A549 (cell line): ENCODE results near the gene TNK1.

Source experiments
- CEBPB ChIP-seq, 2 experiments: fragments of >200 bp in 1 of 2; sonication (Bioruptor Twin) in 1 of 2; formaldehyde crosslinking in 1 of 2; IDR thresholded peaks; 2 replicates each; pipeline ENCODE4 v1.6.1; 2012 to 2016
- CHD2 ChIP-seq: fragments of 150-350 bp; IDR thresholded peaks from 2 replicates; pipeline ENCODE4 v1.6.1; 2014; ENCODE audit warnings: low read length; ENCODE audit not compliant: partially characterized antibody
- EHMT2 ChIP-seq: fragments of 200-600 bp; sonication (generic); IDR thresholded peaks from 2 replicates; pipeline ENCODE4 v1.6.1; 2016; ENCODE audit warnings: antibody characterized with exemption, low read depth, mild to moderate bottlenecking, moderate library complexity
- EP300 ChIP-seq, 2 experiments: fragments of >200 bp; sonication (Bioruptor Twin); formaldehyde crosslinking; IDR thresholded peaks; 2 replicates in 1 of 2; 3 replicates in 1 of 2; pipeline ENCODE4 v1.6.1; 2016 to 2017
- ESRRA ChIP-seq: fragments of 150-350 bp; IDR thresholded peaks from 2 replicates; pipeline ENCODE4 v1.6.1; 2014; ENCODE audit warnings: mild to moderate bottlenecking, low read length, borderline replicate concordance
- JUN ChIP-seq, 2 experiments: fragments of >200 bp; sonication (Bioruptor Twin); formaldehyde crosslinking; IDR thresholded peaks; 2 replicates in 1 of 2; 3 replicates in 1 of 2; pipeline ENCODE4 v1.6.1; 2016 to 2017
- KDM1A ChIP-seq: fragments of 200-600 bp; sonication (generic); IDR thresholded peaks from 2 replicates; pipeline ENCODE4 v1.6.1; 2016; ENCODE audit warnings: low read depth, mild to moderate bottlenecking
- KDM5A ChIP-seq: fragments of 200-600 bp; sonication (generic); IDR thresholded peaks from 2 replicates; pipeline ENCODE4 v1.6.1; 2016; ENCODE audit warnings: antibody characterized with exemption, mild to moderate bottlenecking
- MAFK ChIP-seq: fragments of 450-650 bp; IDR thresholded peaks from 2 replicates; pipeline ENCODE4 v1.6.1; 2014; ENCODE audit not compliant: partially characterized antibody
- POLR2A ChIP-seq: IDR thresholded peaks from 2 replicates; pipeline ENCODE4 v1.6.1; 2012; ENCODE audit warnings: mild to moderate bottlenecking, low read length
- RAD21 ChIP-seq, 2 experiments: fragments of >200 bp in 1 of 2; sonication (Bioruptor Twin) in 1 of 2; formaldehyde crosslinking in 1 of 2; IDR thresholded peaks in 1 of 2; conservative IDR thresholded peaks in 1 of 2; 2 replicates in 1 of 2; 3 replicates in 1 of 2; pipeline ENCODE4 v1.6.1; 2012 to 2018; ENCODE audit warnings: inconsistent platforms in 1 of 2
- RNF2 ChIP-seq: fragments of 200-600 bp; sonication (generic); IDR thresholded peaks from 2 replicates; pipeline ENCODE4 v1.6.1; 2016; ENCODE audit warnings: low read depth, mild to moderate bottlenecking, antibody characterized with exemption, moderate library complexity, borderline replicate concordance
- ZFP36 ChIP-seq: fragments of 450-650 bp; IDR thresholded peaks from 2 replicates; pipeline ENCODE4 v1.6.1; 2014; ENCODE audit warnings: borderline replicate concordance; ENCODE audit not compliant: partially characterized antibody
- TF ChIP-seq, protein P1 (sequence below): fragments of 150-350 bp; IDR thresholded peaks from 2 replicates; pipeline ENCODE4 v1.6.1; 2014; ENCODE audit warnings: low read depth, mild to moderate bottlenecking, low read length

GRCh38 chr17:7396147-7396546, 15.3 kb downstream of the TNK1 start:
- TF ChIP-seq ESRRA (no peak), RNF2 (no peak), RAD21 (conservative IDR thresholded peaks at IDR 0.05 in 1 of 2, IDR thresholded peaks at IDR 0.05 in 1 of 2) (no peak), CHD2 (no peak), ZFP36 (no peak), POLR2A (no peak; the same call in 1 of the 2 replicates), EHMT2 (no peak), MAFK (no peak), JUN (IDR thresholded peaks at IDR 0.05) (no peak), KDM1A (no peak), CEBPB (IDR thresholded peaks at IDR 0.05) (no peak), KDM5A (no peak), EP300 (IDR thresholded peaks at IDR 0.05) (no peak)
- TF ChIP-seq, protein P1, sequence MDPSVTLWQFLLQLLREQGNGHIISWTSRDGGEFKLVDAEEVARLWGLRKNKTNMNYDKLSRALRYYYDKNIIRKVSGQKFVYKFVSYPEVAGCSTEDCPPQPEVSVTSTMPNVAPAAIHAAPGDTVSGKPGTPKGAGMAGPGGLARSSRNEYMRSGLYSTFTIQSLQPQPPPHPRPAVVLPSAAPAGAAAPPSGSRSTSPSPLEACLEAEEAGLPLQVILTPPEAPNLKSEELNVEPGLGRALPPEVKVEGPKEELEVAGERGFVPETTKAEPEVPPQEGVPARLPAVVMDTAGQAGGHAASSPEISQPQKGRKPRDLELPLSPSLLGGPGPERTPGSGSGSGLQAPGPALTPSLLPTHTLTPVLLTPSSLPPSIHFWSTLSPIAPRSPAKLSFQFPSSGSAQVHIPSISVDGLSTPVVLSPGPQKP: no peak
